ENCODE measurements around the gene SMCO3.

DNA sequence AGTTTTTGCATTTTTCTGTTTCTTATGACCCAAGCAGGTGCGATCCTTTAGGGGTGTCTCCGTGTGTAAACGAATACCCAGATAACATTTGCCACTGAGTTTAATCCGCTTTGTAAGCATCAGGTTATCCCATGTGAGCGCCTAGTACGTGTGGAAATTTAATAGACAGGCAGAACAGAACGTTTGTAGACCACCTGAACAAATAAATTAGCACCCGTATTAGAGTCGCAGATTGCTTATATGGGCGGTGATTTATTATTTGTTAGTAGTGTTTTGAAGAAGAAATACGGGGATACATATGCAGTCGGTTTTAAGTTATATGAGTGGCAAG lies 10.2 kb downstream of the SMCO3 start:
- TF ChIP-seq EGR1 (IDR thresholded peaks at IDR 0.05) (no peak), EP300 (IDR thresholded peaks at IDR 0.05; ENCODE audit: borderline replicate concordance) (no peak), RAD21 (IDR thresholded peaks at IDR 0.05; ENCODE audit: low read depth) (no peak), CEBPB (IDR thresholded peaks at IDR 0.05) (no peak), TAF1 (IDR thresholded peaks at IDR 0.05; ENCODE audit: low read depth) (no peak), YY1 (IDR thresholded peaks at IDR 0.05; ENCODE audit: low read depth) (no peak), NFIC (IDR thresholded peaks at IDR 0.05) (no peak), TEAD4 (IDR thresholded peaks at IDR 0.05) (no peak), FOXM1 (IDR thresholded peaks at IDR 0.05; ENCODE audit: borderline replicate concordance, low read depth) (peak; percentile 24; the same call in 1 of the 2 replicates), CREB1 (IDR thresholded peaks at IDR 0.05; ENCODE audit: low read depth) (no peak)
- TF ChIP-seq, protein P1, sequence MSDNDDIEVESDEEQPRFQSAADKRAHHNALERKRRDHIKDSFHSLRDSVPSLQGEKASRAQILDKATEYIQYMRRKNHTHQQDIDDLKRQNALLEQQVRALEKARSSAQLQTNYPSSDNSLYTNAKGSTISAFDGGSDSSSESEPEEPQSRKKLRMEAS (IDR thresholded peaks at IDR 0.05) = no peak
- TF ChIP-seq, protein P2, sequence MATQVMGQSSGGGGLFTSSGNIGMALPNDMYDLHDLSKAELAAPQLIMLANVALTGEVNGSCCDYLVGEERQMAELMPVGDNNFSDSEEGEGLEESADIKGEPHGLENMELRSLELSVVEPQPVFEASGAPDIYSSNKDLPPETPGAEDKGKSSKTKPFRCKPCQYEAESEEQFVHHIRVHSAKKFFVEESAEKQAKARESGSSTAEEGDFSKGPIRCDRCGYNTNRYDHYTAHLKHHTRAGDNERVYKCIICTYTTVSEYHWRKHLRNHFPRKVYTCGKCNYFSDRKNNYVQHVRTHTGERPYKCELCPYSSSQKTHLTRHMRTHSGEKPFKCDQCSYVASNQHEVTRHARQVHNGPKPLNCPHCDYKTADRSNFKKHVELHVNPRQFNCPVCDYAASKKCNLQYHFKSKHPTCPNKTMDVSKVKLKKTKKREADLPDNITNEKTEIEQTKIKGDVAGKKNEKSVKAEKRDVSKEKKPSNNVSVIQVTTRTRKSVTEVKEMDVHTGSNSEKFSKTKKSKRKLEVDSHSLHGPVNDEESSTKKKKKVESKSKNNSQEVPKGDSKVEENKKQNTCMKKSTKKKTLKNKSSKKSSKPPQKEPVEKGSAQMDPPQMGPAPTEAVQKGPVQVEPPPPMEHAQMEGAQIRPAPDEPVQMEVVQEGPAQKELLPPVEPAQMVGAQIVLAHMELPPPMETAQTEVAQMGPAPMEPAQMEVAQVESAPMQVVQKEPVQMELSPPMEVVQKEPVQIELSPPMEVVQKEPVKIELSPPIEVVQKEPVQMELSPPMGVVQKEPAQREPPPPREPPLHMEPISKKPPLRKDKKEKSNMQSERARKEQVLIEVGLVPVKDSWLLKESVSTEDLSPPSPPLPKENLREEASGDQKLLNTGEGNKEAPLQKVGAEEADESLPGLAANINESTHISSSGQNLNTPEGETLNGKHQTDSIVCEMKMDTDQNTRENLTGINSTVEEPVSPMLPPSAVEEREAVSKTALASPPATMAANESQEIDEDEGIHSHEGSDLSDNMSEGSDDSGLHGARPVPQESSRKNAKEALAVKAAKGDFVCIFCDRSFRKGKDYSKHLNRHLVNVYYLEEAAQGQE (IDR thresholded peaks at IDR 0.05; ENCODE audit: low read depth) = no peak
- TF ChIP-seq, protein P3, sequence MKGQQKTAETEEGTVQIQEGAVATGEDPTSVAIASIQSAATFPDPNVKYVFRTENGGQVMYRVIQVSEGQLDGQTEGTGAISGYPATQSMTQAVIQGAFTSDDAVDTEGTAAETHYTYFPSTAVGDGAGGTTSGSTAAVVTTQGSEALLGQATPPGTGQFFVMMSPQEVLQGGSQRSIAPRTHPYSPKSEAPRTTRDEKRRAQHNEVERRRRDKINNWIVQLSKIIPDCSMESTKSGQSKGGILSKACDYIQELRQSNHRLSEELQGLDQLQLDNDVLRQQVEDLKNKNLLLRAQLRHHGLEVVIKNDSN (IDR thresholded peaks at IDR 0.05) = no peak

Data from Ishikawa (cell line).